SK-N-SH treated with all-trans-retinoic acid at 6 μM for 48 hours (cell line): ENCODE results near the gene ACADSB.

Experiments
- BACH2 ChIP-seq: fragments of 250-450 bp; sonication (Bioruptor Pico); IDR thresholded peaks from 2 replicates; pipeline ENCODE4 v1.9.0; 2021; ENCODE audit warnings: mild to moderate bottlenecking, borderline replicate concordance
- ESRRG ChIP-seq: fragments of 250-450 bp; sonication (Bioruptor Pico); IDR thresholded peaks from 2 replicates; pipeline ENCODE4 v1.6.1; 2021; ENCODE audit warnings: mild to moderate bottlenecking
- GLIS3 ChIP-seq: fragments of 250-450 bp; sonication (Bioruptor Pico); IDR thresholded peaks from 2 replicates; pipeline ENCODE4 v1.5.0; 2020; ENCODE audit warnings: mild to moderate bottlenecking, moderate library complexity
- ISL1 ChIP-seq: fragments of 250-450 bp; sonication (Bioruptor Pico); IDR thresholded peaks from 2 replicates; pipeline ENCODE4 v2.1.2; 2022; ENCODE audit warnings: mild to moderate bottlenecking, moderate library complexity
- PPARA ChIP-seq: fragments of 250-450 bp; sonication (Bioruptor Pico); IDR thresholded peaks from 2 replicates; pipeline ENCODE4 v1.5.0; 2020; ENCODE audit warnings: mild to moderate bottlenecking, borderline replicate concordance
- RARB ChIP-seq: fragments of 250-450 bp; sonication (Bioruptor Pico); IDR thresholded peaks from 2 replicates; pipeline ENCODE4 v1.8.0; 2021; ENCODE audit warnings: mild to moderate bottlenecking, moderate library complexity
- ZFP3 ChIP-seq: fragments of 250-450 bp; sonication (Bioruptor Pico); IDR thresholded peaks from 2 replicates; pipeline ENCODE4 v1.5.0; 2020; ENCODE audit warnings: mild to moderate bottlenecking, moderate library complexity
- TF ChIP-seq, protein P1 (sequence below): fragments of 250-450 bp; sonication (Bioruptor Pico); IDR thresholded peaks from 2 replicates; pipeline ENCODE4 v1.8.0; 2020; ENCODE audit warnings: mild to moderate bottlenecking, moderate library complexity, borderline replicate concordance
- TF ChIP-seq, protein P2 (sequence below): fragments of 250-450 bp; sonication (Bioruptor Pico); IDR thresholded peaks from 2 replicates; pipeline ENCODE4 v1.8.0; 2021; ENCODE audit warnings: low read depth, mild to moderate bottlenecking, moderate library complexity, borderline replicate concordance
- TF ChIP-seq, protein P3 (sequence below): fragments of 250-450 bp; sonication (Bioruptor Pico); IDR thresholded peaks from 2 replicates; pipeline ENCODE4 v1.5.1; 2020; ENCODE audit warnings: low read depth, mild to moderate bottlenecking, moderate library complexity

DNA sequence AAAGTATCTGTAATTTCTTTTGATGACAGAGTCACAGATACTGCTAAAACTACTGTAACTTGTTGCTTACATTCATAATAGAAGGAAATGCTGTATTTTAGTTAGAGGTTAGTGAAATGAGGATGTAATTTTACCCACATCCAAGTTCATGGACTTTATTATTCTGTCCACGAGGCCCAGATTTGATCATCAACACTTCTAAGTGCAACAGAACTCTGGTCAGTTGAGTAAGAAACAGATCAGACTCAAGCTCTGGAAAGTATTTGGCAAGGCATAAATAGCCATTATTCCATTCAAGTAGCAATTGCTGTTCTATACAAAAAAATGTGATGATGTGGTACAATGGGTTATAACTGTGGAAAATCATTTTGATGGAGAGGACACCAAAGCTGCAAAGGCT is 22.3 kb downstream of the ACADSB start:
- TF ChIP-seq GLIS3 (CRISPR knock-in tag) (no peak), BACH2 (CRISPR knock-in tag) (no peak), ESRRG (no peak), RARB (CRISPR knock-in tag) (no peak), ISL1 (no peak), PPARA (CRISPR knock-in tag) (no peak), ZFP3 (CRISPR knock-in tag) (no peak)
- TF ChIP-seq, protein P1, sequence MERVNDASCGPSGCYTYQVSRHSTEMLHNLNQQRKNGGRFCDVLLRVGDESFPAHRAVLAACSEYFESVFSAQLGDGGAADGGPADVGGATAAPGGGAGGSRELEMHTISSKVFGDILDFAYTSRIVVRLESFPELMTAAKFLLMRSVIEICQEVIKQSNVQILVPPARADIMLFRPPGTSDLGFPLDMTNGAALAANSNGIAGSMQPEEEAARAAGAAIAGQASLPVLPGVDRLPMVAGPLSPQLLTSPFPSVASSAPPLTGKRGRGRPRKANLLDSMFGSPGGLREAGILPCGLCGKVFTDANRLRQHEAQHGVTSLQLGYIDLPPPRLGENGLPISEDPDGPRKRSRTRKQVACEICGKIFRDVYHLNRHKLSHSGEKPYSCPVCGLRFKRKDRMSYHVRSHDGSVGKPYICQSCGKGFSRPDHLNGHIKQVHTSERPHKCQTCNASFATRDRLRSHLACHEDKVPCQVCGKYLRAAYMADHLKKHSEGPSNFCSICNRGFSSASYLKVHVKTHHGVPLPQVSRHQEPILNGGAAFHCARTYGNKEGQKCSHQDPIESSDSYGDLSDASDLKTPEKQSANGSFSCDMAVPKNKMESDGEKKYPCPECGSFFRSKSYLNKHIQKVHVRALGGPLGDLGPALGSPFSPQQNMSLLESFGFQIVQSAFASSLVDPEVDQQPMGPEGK (CRISPR knock-in tag): no peak
- TF ChIP-seq, protein P2, sequence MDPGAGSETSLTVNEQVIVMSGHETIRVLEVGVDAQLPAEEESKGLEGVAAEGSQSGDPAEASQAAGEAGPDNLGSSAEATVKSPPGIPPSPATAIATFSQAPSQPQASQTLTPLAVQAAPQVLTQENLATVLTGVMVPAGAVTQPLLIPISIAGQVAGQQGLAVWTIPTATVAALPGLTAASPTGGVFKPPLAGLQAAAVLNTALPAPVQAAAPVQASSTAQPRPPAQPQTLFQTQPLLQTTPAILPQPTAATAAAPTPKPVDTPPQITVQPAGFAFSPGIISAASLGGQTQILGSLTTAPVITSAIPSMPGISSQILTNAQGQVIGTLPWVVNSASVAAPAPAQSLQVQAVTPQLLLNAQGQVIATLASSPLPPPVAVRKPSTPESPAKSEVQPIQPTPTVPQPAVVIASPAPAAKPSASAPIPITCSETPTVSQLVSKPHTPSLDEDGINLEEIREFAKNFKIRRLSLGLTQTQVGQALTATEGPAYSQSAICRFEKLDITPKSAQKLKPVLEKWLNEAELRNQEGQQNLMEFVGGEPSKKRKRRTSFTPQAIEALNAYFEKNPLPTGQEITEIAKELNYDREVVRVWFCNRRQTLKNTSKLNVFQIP (CRISPR knock-in tag): no peak
- TF ChIP-seq, protein P3, sequence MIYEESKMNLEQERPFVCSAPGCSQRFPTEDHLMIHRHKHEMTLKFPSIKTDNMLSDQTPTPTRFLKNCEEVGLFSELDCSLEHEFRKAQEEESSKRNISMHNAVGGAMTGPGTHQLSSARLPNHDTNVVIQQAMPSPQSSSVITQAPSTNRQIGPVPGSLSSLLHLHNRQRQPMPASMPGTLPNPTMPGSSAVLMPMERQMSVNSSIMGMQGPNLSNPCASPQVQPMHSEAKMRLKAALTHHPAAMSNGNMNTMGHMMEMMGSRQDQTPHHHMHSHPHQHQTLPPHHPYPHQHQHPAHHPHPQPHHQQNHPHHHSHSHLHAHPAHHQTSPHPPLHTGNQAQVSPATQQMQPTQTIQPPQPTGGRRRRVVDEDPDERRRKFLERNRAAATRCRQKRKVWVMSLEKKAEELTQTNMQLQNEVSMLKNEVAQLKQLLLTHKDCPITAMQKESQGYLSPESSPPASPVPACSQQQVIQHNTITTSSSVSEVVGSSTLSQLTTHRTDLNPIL: no peak
